ENCODE measurements around the gene ATP1B2.

GRCh38 chr17:7618608-7619007 is 32.1 kb upstream of the ATP1B2 start:
- TF ChIP-seq, protein P1, sequence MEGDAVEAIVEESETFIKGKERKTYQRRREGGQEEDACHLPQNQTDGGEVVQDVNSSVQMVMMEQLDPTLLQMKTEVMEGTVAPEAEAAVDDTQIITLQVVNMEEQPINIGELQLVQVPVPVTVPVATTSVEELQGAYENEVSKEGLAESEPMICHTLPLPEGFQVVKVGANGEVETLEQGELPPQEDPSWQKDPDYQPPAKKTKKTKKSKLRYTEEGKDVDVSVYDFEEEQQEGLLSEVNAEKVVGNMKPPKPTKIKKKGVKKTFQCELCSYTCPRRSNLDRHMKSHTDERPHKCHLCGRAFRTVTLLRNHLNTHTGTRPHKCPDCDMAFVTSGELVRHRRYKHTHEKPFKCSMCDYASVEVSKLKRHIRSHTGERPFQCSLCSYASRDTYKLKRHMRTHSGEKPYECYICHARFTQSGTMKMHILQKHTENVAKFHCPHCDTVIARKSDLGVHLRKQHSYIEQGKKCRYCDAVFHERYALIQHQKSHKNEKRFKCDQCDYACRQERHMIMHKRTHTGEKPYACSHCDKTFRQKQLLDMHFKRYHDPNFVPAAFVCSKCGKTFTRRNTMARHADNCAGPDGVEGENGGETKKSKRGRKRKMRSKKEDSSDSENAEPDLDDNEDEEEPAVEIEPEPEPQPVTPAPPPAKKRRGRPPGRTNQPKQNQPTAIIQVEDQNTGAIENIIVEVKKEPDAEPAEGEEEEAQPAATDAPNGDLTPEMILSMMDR (IDR thresholded peaks at IDR 0.05): no peak
- TF ChIP-seq, protein P2, sequence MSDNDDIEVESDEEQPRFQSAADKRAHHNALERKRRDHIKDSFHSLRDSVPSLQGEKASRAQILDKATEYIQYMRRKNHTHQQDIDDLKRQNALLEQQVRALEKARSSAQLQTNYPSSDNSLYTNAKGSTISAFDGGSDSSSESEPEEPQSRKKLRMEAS (CRISPR knock-in tag; IDR thresholded peaks at IDR 0.05): no peak
- TF ChIP-seq, protein P3, sequence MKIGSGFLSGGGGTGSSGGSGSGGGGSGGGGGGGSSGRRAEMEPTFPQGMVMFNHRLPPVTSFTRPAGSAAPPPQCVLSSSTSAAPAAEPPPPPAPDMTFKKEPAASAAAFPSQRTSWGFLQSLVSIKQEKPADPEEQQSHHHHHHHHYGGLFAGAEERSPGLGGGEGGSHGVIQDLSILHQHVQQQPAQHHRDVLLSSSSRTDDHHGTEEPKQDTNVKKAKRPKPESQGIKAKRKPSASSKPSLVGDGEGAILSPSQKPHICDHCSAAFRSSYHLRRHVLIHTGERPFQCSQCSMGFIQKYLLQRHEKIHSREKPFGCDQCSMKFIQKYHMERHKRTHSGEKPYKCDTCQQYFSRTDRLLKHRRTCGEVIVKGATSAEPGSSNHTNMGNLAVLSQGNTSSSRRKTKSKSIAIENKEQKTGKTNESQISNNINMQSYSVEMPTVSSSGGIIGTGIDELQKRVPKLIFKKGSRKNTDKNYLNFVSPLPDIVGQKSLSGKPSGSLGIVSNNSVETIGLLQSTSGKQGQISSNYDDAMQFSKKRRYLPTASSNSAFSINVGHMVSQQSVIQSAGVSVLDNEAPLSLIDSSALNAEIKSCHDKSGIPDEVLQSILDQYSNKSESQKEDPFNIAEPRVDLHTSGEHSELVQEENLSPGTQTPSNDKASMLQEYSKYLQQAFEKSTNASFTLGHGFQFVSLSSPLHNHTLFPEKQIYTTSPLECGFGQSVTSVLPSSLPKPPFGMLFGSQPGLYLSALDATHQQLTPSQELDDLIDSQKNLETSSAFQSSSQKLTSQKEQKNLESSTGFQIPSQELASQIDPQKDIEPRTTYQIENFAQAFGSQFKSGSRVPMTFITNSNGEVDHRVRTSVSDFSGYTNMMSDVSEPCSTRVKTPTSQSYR (CRISPR knock-in tag; IDR thresholded peaks at IDR 0.05): no peak

All from WTC11 (cell line).